Stimulated activated CD4-positive, alpha-beta T cell treated with anti-CD3 and anti-CD28 coated beads, TNF-alpha, amount 100 ng/mL, for 4 hours (primary cell): ENCODE data around the gene TSPAN18.

ENCODE experiments used
- DNase-seq, 3 experiments: peaks; one replicate each; pipeline ENCODE4 v3.0.0-alpha.2; 2020; ENCODE audit warnings: low read depth in 3 of 3

TSPAN18 gene

GRCh38 chr11:44777209-44778194 lies 50.7 kb downstream of the TSPAN18 start:
- no peak for DNase-seq

GRCh38 chr11:44778195-44779100 lies 51.7 kb downstream of the TSPAN18 start:
- no peak for DNase-seq

- no peak for DNase-seq
Measured at GRCh38 chr11:44779736-44780520, 53.2 kb downstream of the TSPAN18 start.

- no peak for DNase-seq
Measured at GRCh38 chr11:44780940-44781631, 54.3 kb downstream of the TSPAN18 start.

GRCh38 chr11:44781655-44782054 lies 54.9 kb downstream of the TSPAN18 start:
- DNase-seq, result no peak

DNA sequence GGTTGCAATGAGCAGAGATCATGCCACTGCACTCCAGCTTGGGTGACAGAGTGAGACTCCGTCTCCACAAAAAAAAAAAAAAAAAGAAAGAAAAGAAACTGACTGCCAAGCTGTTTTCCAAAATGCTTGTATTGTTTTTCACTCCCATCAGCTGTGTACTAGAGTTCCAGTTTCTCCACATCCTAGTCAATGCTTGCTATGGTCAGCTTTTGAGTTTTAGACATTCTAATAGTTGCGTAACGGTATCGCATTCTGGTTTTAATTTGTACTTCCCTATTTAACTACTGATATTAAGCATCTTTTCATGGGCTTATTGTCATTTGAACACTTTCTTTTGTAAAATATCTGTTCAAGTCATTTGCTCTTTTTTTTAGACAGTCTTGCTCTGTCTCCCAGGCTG lies 55.7 kb downstream of the TSPAN18 start:
- DNase-seq, result no peak

- no peak for DNase-seq
Measured at GRCh38 chr11:44784436-44784760, 57.6 kb downstream of the TSPAN18 start.

DNA sequence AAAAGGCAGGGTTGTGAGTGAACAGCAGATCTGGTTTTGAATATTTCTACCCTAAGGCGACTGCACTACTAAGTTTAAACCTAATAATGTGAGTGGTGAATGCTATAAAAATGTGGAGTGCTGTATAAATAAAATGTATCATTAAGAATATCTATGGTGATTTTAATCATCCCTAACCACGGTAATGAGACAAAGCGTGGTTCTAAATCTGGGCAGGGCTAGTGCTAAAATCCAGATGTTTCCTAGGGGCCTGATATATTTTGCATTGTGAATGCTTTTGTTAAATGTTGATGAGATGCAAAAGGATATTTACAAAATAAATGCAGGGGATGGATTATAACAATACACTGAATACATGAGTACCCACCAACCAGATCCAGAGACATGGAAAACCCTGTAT lies 58.1 kb downstream of the TSPAN18 start:
- DNase-seq, result no peak

GRCh38 chr11:44785856-44786607 lies 59.3 kb downstream of the TSPAN18 start:
- no peak for DNase-seq

- no peak for DNase-seq
Measured at GRCh38 chr11:44787070-44787469, 60.3 kb downstream of the TSPAN18 start.

DNA sequence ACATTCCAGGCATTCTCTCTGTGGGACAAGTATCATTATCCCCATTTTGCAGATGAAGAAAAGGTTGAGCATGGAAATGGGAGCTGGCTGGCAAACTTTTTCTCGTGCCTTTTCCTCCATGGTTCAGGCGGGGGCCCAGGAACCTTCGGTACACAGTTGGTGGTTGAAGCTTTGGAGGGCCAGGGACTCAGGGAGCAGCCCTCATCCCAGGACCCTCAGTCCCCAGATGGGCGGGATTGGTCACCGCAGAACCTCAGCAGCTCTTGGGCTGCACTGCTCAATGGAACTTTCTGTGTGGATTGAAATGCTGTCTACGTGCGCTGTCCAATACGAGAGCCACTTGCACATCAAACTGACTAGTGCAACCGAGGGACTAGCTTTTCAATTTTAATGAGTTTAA lies 61.2 kb downstream of the TSPAN18 start:
- no peak for DNase-seq

DNA sequence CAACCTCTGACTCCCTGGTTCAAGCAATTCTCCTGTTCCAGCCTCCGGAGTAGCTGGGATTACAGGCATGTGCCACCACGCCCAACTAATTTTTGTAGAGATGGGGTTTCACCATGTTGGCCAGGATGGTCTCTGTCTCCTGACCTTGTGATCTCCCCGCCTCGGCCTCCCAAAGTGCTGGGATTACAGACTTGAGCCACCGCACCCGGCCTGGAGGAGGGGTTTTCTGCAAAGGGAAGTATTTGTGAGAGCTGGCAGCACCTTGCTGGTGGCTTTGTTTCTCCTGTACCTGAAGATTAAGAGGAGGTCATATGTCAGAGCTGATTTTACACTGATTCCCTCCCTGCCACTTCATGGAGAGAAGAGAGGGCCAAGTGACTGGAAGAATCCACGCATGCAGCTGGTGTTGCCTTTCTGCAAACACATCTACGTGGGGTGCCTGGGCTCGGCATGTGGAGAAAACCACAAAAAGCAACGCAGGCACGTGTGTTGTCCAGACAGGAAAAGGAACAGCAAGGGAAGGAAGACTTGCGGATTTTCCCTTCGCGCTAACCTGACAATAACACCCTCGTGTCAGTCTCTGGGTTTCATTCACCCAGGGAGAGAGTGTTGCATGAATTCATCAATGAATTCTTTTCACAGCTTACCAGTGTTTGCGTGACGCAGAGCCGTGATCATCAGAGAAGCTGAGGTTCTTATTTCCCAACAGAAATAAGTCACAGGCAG lies 61.9 kb downstream of the TSPAN18 start:
- DNase-seq, result no peak

DNA sequence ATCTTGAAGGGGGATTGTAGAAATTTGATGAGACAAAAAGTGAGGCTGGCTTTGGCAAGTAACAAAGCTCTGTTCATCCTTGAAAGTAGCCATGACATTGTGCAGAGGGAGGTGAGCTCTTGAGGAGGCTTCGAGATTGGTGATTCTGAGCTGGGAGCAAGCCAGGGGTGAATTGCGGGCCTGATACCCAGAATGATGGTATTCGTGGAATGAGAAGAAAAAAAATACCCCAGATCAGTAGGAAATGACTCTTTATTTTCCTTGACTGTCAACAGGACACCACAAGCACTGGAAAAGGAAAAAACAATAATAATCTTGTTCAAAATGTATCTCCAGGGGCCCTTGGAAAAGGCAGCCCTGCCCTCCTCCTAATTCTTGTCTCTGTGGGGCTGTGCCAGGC lies 62.7 kb downstream of the TSPAN18 start:
- DNase-seq, result no peak

DNA sequence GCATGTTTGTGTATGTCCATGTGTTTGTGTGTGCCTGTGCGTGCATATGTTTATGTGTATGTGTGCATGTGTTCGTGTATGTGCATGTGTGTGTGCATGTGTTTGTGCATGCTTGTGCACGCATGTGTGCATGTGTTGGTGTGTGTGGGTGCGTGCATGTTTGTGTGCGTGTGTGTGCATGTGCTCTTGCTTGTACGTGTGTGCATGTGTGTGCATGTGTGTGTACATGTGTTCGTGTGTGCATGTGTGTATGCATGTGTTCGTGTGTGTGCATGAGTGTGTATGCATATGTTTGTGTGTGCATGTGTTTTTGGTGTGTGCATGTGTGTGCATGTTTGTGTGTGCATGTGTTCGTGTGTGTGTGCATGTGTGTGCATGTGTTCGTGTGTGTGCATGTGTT lies 63.4 kb downstream of the TSPAN18 start:
- DNase-seq, result no peak

GRCh38 chr11:44791316-44791925 lies 64.7 kb downstream of the TSPAN18 start:
- no peak for DNase-seq

DNA sequence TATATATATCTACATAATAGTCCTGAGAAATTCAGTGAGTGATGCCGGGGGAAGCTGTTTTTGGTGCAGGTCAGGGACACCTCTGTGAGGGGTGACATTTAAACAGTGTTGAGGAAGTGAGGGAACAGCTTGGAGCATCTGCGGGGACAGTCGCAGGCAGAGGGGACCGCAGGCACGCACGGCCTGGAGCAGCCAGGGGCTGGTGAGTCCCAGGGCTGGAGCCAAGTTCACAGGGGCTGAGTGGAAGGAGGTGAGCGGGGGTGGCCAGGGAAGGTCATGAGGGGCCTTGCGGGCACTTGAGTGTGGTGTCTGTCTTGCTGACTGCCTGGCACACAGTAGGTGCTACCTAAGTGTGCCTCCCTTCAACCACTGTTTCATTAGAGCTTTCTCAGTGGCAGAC lies 65.4 kb downstream of the TSPAN18 start:
- no peak for DNase-seq

DNA sequence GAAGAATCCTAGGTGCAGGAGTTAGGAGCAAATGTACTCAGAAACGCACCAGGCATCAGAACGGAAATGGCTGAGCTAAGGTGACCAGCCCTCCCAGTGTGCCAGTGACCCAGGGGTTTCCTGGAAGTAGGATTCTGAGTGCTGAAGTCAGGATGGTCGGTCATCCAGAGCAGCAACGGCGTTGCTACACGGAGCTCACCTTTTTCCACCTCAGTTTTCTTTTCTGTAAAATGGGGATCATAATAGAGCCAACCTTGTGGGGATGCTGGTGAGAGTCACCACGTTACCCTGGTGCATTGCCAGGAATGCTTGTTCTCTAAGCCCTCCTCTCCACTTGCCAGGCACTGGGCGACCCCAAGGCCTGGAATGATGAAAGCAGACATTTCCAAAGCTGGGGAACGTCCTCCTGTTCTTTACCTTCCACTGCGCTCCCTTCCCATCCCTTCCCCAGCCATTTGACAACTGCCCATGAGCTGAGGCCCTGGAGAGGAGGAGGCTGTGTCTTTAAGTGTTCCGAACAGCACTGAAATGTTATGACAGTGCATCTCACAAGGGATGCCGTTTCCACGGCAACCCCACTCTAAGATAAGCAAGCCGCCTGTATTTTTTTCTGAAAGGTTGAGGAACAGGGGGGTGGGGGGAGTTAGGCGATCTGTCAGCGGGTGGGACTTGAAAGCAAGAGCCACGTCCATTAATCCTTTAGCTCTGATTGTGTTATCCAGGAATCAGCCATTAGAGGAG lies 66.8 kb downstream of the TSPAN18 start:
- DNase-seq, result no peak

DNA sequence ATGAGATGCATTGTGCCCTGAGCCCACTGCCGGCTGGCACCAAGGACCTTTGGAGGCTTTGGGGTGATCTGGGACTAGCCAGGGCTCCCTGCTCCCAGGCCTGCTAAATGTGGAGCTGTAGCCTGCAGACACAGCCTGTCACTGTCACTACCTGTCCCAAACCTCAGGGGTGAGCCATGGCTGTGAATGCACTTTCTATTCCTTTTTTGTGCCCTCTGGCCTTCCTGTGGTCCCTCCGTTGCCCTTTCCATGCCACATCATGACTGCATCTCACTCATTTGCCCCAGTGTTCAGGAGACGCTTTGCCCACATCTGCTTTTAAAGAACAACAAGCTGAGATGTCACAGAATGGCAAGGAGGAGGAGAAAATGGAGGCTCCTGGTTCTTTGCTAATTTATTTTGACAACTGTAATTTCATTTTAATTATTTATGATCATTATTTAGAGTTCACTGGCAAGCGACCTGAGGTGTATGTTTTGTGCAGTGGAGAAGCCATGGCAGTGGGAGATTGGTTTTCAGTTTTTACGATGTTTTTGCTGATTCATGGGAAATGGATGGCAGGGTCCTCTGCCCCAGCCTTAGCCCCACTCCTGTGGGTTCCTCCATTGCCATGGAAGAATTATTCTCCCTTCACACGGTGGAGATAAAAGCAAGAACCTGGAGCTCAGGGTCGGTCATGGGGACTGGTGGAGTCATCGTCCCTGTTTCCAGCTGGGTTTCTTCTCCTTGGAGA lies 69.2 kb downstream of the TSPAN18 start:
- no peak for DNase-seq
